ENCODE measurements around the gene GNG14.

Gene GNG14

GRCh38 chr19:12705654-12706331 is 18.0 kb downstream of the GNG14 start:
- Histone ChIP-seq H3K4me2 (no peak overlapping the region), H3K36me3 (ENCODE audit: insufficient read depth) (peaks cover 3% of the 10 kb centered on the region; the same call in 1 of the 2 replicates), H3K27ac (no peak overlapping the region), H2AFZ (ENCODE audit: low read depth) (no peak overlapping the region), H3K4me1 (ENCODE audit: low read depth, poor library complexity, severe bottlenecking) (no peaks in the 10 kb centered on the region), H3K4me3 (IDR thresholded peaks at IDR 0.05; ENCODE audit: insufficient read depth, low read depth, low read length) (no peak overlapping the region), H3K27me3 (ENCODE audit: insufficient read depth, low read depth) (no peaks in the 10 kb centered on the region), H3K9ac (no peak overlapping the region), H4K20me1 (ENCODE audit: insufficient read depth) (no peaks in the 10 kb centered on the region), H3K79me2 (ENCODE audit: insufficient read depth, low read depth) (no peaks in the 10 kb centered on the region)
- TF ChIP-seq, protein P1, sequence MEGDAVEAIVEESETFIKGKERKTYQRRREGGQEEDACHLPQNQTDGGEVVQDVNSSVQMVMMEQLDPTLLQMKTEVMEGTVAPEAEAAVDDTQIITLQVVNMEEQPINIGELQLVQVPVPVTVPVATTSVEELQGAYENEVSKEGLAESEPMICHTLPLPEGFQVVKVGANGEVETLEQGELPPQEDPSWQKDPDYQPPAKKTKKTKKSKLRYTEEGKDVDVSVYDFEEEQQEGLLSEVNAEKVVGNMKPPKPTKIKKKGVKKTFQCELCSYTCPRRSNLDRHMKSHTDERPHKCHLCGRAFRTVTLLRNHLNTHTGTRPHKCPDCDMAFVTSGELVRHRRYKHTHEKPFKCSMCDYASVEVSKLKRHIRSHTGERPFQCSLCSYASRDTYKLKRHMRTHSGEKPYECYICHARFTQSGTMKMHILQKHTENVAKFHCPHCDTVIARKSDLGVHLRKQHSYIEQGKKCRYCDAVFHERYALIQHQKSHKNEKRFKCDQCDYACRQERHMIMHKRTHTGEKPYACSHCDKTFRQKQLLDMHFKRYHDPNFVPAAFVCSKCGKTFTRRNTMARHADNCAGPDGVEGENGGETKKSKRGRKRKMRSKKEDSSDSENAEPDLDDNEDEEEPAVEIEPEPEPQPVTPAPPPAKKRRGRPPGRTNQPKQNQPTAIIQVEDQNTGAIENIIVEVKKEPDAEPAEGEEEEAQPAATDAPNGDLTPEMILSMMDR (conservative IDR thresholded peaks at IDR 0.05; ENCODE audit: low read depth, low read length): no peak

GRCh38 chr19:12706332-12706718 is 18.5 kb downstream of the GNG14 start:
- Histone ChIP-seq H3K36me3 (ENCODE audit: insufficient read depth) (peaks cover 3% of the 10 kb centered on the region; the same call in 1 of the 2 replicates), H3K9ac (no peak overlapping the region), H3K79me2 (ENCODE audit: insufficient read depth, low read depth) (no peaks in the 10 kb centered on the region), H3K4me3 (IDR thresholded peaks at IDR 0.05; ENCODE audit: insufficient read depth, low read depth, low read length) (no peak overlapping the region), H4K20me1 (ENCODE audit: insufficient read depth) (no peaks in the 10 kb centered on the region), H3K27ac (no peak overlapping the region), H2AFZ (ENCODE audit: low read depth) (no peak overlapping the region), H3K4me1 (ENCODE audit: low read depth, poor library complexity, severe bottlenecking) (no peaks in the 10 kb centered on the region), H3K27me3 (ENCODE audit: insufficient read depth, low read depth) (no peaks in the 10 kb centered on the region), H3K4me2 (no peak overlapping the region)
- TF ChIP-seq, protein P1 (conservative IDR thresholded peaks at IDR 0.05; ENCODE audit: low read depth, low read length): no peak

DNA sequence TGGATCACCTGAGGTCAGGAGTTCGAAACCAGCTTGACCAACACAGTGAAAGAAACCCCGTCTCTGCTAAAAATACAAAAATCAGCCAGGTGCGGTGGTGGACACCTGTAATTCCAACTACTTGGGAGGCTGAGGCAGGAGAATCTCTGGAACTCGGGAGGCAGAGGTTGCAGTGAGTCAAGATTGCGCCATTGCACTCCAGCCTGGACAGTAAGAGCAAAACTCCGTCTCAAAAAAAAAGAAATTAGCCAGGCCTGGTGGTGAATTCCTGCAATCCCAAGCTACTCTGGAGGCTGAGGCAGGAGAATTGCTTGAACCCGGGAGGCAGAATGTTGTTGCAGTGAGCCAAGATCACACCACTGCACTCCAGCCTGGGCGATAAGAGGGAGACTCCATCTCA is 20.8 kb downstream of the GNG14 start:
- Histone ChIP-seq H3K4me2 (no peak overlapping the region), H2AFZ (ENCODE audit: low read depth) (no peak overlapping the region), H3K27ac (no peak overlapping the region), H3K36me3 (ENCODE audit: insufficient read depth) (peaks cover 5% of the 10 kb centered on the region; the same call in 1 of the 2 replicates), H3K4me3 (IDR thresholded peaks at IDR 0.05; ENCODE audit: insufficient read depth, low read depth, low read length) (no peak overlapping the region), H3K9ac (no peak overlapping the region), H4K20me1 (ENCODE audit: insufficient read depth) (no peaks in the 10 kb centered on the region), H3K4me1 (ENCODE audit: low read depth, poor library complexity, severe bottlenecking) (no peaks in the 10 kb centered on the region), H3K79me2 (ENCODE audit: insufficient read depth, low read depth) (no peaks in the 10 kb centered on the region), H3K27me3 (ENCODE audit: insufficient read depth, low read depth) (no peaks in the 10 kb centered on the region)
- TF ChIP-seq, protein P1 (conservative IDR thresholded peaks at IDR 0.05; ENCODE audit: low read depth, low read length): no peak

DNA sequence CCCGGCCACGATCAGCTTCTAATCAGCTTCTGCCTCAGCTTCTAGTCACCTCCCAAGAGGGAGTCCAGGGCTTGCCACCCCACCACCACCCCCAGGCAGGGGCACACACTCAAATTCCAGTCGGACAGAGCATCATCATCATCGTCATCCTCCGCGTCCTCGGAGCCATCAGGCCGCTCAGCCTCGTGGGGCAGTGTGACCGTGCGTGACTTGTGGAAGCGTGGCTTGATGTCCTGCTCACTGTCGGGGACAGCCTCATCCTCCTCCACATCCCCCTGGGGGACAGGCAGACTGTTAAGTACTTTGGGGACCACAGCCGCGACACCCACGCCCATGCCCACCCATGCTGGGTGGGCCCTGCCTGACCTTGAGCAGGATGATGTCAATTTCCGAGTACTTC is 23.4 kb downstream of the GNG14 start:
- Histone ChIP-seq H3K27ac (no peak overlapping the region), H4K20me1 (ENCODE audit: insufficient read depth) (no peaks in the 10 kb centered on the region), H3K27me3 (ENCODE audit: insufficient read depth, low read depth) (no peaks in the 10 kb centered on the region), H3K79me2 (ENCODE audit: insufficient read depth, low read depth) (no peaks in the 10 kb centered on the region), H3K4me2 (no peak overlapping the region), H3K4me1 (ENCODE audit: low read depth, poor library complexity, severe bottlenecking) (no peaks in the 10 kb centered on the region), H3K9ac (no peak overlapping the region), H3K4me3 (IDR thresholded peaks at IDR 0.05; ENCODE audit: insufficient read depth, low read depth, low read length) (no peak overlapping the region), H3K36me3 (ENCODE audit: insufficient read depth) (peaks cover 10% of the 10 kb centered on the region; the same call in 1 of the 2 replicates), H2AFZ (ENCODE audit: low read depth) (no peak overlapping the region)
- TF ChIP-seq, protein P1 (conservative IDR thresholded peaks at IDR 0.05; ENCODE audit: low read depth, low read length): no peak
